Stimulated activated CD4-positive, alpha-beta T cell treated with anti-CD3 and anti-CD28 coated beads, TNF-alpha, amount 100 ng/mL, for 4 hours (primary cell): ENCODE results near the gene MYEOV.

Experiments used
- DNase-seq, 3 experiments: peaks; one replicate each; pipeline ENCODE4 v3.0.0-alpha.2; 2020; ENCODE audit warnings: low read depth in 3 of 3

The MYEOV gene

DNA sequence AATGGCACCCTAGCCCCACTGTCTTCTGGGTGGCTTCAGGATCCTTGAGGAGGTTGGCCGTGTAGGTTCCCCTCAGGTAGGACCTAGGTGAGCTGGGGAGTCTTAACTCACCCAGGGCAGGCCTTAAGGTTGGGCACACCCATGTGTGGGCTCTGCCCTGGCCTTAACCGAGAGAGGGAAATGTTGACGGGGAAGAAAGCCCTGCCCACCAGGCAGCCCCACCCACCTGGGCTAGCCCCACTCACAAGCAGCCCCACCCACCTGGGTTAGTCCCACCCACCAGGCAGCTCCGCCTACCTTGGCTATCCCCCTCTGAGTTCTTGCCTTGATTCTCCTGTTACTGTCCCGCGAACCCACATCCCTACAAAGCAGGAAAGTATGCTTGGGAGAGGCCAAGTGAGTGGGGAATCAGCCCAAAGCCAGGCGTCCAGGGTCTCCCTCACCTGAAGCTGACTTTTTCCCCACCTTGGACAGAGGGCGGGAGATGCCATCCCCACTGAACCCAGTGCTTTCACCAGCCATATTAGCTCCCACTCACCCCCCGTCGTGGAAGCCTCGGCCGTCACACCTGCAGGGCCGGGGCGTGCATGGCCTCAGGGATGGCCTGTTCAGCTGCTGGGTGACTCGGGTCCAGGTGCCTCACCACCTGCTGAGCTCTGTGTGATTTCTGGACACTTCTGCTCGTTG, at the start of gene MYEOV:
TSS of gene MYEOV (plus strand) at position 337 of the 687 bp plus-strand sequence. CDS start 1,200 bp downstream, outside the sequence.
- peak in 2 of 3 experiments; percentile 20 to 28 for DNase-seq

DNA sequence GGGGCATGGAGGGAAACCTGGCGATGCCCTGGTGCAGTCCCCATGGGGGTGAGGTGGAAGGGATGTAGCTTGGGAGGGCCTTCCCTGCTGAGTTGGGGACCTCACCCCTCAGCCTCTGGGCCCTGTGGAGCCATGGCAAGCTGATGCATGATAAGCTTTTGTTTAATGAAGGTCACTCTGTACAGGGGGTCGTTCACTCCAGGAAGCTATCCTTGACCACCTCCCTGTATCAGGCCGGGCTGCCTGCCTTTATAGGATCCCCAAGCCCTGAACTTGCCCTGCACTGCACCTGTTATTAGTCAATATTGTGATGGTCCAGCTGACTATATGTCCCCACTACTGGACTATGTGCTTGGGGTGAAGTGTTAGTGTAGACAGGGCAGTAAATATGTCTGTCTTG, 49.7 kb upstream of the MYEOV start:
- DNase-seq = no peak

DNA sequence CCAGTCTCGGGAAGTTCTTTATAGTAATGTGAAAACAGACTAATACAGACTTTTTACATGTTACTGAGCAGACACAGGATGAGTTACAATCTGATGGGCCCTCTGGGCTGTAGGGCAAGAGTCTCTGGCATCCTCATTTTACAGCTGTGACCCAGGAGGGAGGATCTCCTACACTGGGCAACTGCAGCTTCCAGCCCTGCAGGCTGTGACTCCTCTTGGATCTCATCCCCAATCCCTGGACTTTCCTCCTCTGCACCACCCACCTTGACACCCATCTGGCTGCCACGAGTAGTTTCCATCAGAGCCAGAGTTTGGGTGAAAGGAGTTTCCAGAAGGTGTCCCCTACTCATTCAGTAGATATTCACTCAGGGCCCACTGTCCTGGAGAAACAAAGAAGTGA, 48.9 kb upstream of the MYEOV start:
- DNase-seq = no peak

DNA sequence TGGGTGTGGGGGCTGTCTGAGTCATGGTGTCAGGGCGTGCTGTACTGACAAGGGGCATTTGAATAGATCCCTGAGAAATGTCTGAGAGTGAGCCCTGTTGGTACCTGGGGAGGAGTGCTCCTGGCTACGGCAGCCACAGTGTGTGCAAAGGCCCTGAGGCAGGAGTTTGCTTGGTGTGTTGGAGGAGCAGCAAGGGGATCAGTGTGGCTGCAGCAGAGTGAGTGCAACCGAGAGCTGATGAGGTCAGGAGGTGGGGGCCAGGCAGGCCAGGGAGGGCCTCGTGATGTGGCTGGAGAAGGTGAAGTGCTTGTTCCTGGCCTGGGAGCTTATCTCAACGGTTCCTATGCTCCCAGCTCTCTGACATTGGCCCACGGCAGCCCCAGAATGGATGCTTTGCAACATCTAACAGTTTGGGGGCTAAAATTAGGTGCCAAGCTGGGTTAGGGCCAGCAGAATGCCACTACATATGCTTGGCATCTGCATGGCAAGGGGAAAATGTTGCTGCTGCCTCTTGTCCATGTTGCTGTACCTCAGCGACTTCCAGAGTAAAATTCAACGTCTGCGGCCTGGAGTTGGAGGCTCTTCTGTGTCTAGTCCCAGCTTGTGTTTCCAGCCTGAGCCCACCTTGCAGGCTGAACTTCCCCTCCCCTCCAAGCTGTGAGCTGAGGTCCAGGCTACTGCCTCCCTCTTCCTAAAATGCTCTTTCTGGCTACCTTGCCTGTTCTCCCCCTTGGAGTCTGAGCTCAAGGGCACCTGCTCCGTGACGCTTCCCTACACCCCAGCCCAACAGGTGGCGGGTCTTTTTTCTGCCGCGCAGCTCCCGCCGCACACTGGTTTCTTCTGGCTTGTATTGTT, 48.2 kb upstream of the MYEOV start:
- DNase-seq = no peak

DNA sequence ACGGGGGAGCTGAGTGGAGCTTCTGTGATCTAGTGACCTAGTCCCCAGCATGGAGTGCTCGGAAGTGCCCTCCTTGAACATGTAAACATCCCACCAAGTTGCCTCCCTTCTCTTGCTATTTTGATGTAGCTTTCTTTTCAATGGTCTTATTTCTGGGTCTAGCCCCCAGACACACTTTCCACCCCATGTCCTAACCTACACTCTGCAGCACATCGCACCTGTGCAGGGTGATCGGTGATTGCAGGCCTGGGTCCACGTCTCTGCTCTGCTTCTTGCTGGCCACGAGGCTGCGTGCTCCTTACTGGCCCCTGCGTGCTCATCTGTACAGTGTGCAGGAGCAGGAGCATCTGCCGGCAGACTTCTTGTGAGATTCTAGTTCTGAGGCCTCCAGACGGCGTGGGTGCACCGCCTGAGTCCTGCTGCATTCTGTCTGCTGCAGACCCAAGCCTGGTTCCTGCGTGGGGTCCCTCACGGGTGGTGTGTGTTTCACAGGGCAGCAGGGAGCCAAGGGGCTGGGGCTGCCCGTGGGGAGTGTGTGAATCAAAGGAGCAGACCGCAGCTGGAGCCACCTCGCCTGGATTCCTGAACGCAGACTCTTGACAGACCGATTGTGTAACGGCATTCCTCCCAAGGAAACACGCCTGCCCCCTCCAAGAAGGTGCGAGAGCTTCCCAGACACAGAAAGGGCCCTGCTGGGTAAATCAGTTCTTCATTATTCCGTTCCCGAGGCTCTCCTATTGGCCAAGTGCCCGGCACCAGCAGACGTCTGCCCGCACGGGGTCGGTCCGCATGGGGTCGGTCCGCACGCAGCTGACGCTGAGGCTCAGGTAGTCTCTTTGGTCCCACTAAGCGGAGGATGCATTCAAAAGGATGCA, 44.4 kb upstream of the MYEOV start:
- DNase-seq = no peak

DNA sequence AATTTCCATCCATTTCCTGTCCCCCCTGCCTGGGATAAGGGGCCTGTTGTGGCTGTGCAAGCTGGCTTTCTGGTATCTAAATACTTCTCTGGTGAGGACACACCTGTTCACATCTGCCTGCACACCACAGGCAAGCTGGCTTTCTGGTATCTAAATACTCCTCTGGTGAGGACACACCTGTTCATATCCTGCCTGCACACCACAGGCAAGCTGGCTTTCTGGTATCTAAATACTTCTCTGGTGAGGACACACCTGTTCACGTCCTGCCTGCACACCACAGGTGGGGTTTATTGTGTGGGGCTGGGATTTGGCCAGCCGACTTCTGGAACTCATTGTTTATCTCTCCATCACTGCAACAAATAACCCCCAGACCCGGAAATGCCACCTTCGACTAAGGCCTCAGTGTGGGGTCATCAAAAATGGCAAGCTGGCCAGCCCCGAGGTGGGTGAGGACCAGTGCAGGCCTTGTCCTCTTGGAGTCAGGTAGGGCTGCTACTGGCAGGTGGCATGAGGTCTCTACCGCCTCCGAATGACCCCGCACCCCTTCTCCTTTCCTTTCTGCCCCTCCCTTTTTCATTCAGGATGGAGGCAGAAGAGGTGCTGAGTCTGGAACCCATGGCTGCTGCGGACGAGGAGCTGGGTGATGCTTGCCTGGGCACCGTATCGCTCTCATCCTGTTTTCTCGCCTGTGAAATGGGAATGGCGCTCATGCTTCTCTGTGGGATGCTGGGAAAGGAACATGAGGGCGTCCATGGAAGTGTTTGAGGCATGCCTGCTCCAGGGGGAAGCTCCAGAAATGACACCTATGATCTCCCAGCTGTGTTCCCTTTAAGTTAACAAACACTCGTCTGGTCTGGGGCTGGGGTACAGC, 43.5 kb upstream of the MYEOV start:
- no peak for DNase-seq

DNA sequence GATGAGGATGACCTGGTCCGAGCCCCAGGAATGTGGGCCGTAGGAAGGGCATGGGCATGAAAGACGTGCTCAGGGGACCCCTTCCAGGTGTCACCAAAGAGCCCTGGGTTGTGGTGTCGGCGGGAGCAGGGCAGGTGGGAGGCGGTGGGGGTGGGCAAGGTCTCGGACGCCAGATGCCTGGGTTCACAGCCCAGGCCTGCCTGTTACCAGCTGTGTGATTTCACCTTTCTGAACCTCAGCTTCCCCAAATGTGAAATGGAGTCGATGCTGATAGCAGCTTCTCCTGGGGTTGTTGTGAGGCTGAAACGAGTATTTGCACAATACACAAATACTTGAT, 42.9 kb upstream of the MYEOV start:
- DNase-seq = no peak

DNA sequence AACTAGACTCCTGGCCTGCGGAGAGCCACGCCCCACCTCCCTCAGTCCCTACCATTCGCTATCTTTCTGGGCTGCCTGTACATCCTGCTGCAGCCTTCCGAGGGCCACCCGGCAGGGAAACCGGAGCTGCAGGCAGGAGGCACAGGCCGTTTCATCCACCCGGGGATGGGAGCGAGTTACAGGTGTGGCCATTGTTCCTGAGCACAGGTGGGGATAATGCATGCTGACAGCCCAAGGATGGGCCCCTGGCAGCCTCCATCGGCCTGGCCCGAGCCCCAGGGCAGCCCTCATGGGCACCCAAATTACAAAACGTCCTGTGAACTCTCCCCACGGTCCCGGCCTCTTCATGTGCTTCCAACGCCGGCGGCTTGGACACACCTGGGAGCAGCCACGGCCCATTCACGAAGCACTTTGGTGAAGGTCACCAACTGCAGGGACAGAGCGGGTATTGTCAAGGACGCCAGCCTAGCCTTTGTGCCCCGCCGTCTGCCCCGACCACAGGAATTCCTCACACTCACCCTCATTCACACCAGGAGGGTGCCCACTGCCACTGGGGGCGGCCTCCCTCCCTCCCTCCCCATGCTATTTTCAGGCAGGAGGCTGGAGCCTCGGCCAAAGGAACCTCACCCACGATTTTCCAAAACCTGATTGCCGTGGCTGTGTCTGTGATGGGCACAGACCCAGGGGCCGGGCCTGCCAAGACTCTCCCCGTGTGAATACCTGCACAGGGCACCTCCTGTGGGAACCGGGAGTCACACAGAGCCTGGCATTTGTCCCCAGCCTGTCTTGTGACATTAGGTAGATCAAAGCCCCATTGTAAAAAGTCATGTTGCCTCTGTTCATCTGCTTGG, 42.1 kb upstream of the MYEOV start:
- no peak for DNase-seq

DNA sequence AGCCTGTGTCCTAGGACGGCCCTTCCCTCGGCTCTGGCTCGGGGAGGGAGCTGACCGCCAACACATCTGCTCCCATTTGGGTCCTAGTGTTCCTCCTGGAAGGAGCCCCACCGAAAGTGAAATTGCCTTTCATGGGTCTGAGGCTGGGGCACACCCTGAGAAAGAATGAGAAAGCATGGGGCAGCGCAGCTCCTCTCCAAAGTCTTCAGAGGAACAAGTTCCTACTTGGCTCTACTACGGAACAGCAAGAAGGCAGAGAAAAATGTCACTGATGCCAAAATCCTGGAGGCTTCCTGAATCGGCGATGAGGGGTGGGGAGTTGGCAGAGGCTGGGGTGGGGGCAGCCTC, 41.5 kb upstream of the MYEOV start:
- no peak for DNase-seq

DNA sequence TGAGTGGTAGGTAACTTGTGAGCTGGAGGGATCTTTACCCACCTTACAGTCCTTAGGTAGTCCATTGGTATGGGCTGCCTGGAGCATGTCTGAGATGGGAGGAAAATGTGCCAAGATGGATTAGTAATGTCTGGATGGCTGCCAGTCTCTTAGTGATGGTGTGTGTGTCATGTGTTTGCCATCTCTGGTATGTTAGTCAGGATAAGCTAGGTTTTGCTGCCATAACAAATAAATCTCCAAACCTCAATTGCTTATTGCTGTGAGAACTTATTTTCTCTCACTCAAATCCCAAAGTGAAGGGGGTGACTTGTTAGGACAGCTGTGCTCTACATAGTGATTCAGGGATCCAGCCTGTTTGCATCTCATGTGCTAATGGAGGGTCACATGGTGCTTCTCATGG, 40.9 kb upstream of the MYEOV start:
- DNase-seq = no peak

DNA sequence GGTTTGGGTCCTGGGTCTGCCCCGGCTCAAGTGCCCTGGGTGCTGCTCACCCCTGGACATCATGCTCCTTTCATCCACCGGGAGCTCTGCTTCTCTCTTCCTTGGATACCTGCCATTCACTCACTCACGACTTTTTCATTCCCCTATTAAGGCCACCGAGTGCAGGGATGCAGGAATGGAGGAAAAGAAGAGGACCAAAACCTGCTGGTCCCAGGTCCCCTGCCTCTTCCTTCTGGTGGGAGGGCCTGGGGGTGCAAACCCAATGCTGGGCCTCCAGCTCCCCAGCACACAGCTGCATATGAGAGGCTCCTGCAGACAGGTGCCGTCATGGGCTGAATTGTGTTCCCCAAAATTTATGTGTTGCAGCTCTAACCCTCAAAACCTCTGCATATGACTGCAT, 36.8 kb upstream of the MYEOV start:
- no peak for DNase-seq

DNA sequence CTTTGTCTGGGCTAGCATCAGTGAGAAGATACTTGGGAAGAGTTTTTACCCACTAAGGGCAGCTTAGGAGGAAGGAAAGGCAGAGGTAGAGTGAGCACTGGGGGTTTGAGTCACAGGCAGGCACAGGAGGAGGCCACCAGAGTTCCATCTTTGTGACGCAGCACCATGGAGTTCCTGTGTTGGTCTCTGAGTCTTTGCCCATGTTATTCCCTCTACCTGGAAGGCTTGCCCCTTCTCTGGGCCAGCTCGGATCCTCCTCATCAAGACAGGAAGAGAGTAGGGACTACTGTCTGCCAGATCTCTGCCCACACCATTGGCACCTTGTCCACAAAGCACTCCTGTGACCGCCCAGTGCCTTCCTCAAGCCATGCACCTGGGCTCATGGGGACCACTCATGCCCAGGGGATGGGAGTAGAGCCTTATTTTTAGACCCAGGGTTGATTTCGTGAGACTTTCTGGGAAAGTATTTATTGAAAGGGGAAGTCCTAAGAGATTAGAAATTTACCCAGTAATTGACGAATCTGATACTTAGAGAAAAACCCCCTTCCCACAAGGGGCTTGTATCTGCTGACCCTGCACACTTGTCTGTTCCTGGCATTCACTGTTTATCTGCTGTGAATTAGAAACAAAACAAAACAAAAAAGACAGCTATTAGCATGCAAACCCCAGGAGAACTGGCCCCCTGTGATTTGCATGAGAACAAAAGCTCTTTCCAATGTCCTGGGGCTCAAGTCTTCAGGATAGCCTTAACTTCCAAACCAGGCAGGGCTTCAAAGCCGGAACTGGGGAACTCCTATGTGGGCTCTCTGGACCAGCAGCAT, 35.9 kb upstream of the MYEOV start:
- no peak for DNase-seq

DNA sequence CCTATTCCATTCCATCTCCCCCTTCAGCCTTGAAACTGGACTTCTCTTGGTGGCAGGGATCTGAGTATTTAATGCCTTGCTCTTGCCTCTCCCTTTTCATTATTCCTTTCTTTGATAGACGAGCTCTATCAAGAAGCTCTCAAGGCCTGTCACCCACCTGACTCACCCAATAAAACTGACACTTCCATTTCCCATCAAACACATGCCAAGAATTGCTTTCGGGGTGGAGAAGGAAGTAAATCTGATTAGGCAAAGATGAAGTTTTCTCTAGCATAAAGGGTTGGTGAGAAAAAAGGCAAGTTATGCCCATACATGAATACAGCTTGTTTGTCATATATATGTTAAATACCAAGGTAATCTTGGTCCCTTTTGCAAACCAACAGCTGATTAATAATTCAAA, 34.9 kb upstream of the MYEOV start:
- no peak for DNase-seq

DNA sequence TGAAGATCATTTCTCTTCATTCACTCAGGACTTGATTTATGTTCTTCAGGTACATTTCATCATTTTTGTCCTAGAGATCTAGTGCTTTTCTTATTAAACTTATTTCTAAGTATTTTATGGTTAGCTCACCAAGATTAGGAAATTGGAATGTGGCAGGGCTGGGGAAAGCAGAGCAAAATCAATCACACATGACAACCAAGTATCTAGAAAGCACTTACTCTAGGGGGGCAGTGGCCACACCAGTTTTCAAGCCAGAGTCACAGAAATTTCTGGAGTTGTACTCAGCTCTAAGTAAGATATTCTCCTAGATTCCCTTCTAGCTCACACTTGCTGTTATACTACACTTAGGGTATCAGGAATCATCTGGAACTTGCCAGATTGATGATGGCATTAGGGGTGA, 33.3 kb upstream of the MYEOV start:
- no peak for DNase-seq

DNA sequence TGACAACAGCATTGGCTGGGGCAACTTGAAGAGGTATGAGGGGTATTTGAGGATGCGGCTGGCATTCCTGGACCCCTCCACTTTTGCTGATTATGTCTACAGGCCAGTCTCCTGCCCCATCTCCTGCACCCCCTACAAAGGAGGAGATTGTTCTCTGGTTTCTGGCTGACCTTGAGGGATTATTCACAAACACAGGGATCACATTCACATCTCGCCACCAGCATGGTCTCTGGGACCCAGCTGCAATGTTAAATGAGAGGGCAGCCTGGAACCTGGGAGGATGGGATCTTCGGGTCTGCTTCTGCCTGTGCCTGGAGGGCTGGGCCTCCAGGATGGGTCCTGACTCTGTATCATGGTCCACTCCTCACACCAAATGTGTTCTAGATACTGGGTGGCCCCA, 32.8 kb upstream of the MYEOV start:
- no peak for DNase-seq

DNA sequence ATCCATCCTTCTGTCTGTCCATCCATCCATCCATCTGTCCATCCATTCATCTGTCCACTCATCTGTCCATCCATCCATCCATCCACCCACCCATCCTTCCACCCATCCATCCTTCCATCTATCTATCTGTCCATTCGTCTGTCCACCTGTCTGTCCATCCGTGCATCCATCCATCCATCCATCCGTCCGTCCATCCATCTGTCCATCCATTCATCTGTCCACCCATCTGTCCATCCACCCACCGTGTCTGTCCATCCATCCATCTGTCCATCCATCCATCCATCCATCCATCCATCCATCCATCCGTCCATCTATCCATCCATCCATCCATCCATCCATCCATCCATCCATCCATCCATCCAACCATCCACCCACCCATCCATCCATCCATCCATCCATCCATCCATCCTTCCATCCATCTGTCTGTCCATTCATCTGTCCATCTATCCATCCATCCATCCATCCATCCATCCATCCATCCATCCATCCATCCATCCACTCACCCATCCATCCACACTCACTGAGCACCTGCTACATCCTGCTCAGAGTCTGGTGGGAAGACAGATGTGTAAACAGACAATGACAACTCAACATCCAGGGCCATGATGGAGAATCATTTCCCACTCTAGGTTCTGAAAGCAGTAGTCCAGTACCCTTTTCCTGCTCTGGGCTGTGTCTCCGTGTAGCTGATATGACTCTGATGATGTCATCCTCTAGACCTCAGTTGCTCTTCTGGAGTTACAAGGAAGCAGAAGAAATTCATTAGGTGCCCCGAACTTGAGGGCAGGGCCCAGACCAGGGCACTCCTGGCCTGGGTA, 30.8 kb upstream of the MYEOV start:
- no peak for DNase-seq

DNA sequence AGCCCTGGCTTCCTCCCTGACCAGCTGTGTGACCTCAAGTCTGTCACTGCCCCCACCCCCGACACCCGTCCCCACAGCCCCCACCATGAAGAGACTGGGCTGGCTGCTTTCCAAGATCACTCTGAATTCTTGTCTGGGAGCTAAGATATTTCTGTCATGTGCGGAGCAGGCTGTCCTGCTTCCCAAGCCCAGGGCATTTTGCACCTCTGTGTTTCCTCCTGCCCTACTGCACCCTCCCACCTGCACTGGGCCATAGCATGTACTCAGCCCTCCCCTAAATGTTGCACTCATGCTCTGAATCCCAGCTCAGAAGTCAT, 30.3 kb upstream of the MYEOV start:
- no peak for DNase-seq

DNA sequence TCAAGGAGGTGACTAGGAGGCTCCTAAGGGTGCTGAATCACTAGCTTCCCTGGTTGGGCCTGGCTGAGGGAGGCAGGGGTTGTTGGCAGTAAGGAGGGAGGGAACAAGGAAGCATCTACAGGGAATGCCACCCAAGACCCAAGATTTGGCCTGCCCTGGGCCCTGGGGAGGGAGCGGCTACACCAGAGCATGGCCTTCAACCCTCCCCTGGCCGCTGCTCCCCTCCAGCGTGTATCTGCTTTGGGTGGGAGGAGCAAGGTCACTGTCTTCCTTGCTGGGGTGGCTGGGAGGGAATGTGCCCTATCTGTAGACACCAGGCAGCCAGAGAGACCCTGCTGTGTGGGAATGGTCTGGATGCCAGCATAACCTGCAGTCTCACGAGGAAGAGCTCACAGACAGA, 29.5 kb upstream of the MYEOV start:
- DNase-seq = no peak

DNA sequence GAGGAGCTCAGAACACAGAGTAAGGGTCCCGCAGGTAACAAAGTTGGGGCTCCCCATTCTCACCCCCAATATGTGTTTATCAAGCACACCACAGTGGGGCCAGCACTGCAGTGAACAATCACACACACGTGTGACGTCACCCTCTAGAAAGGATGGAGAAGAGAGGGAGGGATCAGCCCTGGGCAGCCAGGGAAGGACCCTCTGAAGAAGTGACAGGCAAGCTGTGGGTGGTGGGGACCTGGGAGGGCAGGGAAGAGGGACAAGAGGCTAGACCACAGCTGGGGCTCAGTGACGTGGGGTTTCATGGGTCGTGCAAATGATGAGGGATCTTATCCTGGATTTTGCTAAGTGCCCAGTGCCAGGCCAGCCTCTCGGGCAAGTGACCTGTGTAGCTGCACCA, 28.7 kb upstream of the MYEOV start:
- no peak for DNase-seq
